GM21360 (cell line): ENCODE measurements around the gene ZFYVE21.

Experiments
- ATAC-seq: cut with Tn5 transposase; IDR thresholded peaks from one replicate; pipeline ENCODE4 v1.9.1; 2021; ENCODE audit warnings: mild to moderate bottlenecking, moderate library complexity; ENCODE audit not compliant: unreplicated experiment

The ZFYVE21 gene

GRCh38 chr14:103735815-103736545 lies 20.4 kb downstream of the ZFYVE21 start:
- ATAC-seq: no peak

GRCh38 chr14:103736546-103737431 lies 21.2 kb downstream of the ZFYVE21 start:
- no peak for ATAC-seq

DNA sequence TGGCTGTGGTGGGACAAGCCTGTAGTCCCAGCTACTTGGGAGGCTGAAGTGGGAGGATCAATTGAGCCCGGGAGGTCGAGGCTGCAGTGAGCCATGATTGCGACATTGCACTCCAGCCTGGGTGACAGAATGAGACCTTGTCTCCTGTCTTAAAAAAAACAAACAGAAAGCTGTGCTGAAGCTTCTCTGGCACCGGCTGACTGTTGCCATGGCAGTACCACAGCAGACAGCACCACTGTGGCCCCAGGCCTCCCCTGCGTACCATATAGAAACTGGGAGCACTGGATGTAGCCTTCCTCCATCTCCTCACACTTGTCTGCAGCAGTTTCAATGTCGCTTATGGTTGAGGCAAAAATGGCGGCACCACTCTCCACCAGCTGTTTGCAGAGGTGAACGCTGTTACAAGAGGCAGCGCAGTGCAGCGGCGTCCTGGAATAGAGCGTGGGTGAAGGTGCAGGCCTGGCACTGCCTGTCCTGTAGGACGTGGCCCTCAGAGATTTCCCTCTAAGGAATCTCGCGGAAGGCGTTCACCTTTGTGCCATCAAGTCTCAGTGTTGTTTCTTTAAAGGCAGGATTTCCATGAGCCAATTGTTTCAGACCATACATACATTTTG lies 21.9 kb downstream of the ZFYVE21 start:
- no peak for ATAC-seq

- no peak for ATAC-seq
These were observed 22.6 kb downstream of the ZFYVE21 start for GRCh38 chr14:103738166-103738565.

GRCh38 chr14:103738701-103739451 lies 23.3 kb downstream of the ZFYVE21 start:
- no peak for ATAC-seq

GRCh38 chr14:103739466-103739792 lies 23.8 kb downstream of the ZFYVE21 start:
- ATAC-seq: no peak

DNA sequence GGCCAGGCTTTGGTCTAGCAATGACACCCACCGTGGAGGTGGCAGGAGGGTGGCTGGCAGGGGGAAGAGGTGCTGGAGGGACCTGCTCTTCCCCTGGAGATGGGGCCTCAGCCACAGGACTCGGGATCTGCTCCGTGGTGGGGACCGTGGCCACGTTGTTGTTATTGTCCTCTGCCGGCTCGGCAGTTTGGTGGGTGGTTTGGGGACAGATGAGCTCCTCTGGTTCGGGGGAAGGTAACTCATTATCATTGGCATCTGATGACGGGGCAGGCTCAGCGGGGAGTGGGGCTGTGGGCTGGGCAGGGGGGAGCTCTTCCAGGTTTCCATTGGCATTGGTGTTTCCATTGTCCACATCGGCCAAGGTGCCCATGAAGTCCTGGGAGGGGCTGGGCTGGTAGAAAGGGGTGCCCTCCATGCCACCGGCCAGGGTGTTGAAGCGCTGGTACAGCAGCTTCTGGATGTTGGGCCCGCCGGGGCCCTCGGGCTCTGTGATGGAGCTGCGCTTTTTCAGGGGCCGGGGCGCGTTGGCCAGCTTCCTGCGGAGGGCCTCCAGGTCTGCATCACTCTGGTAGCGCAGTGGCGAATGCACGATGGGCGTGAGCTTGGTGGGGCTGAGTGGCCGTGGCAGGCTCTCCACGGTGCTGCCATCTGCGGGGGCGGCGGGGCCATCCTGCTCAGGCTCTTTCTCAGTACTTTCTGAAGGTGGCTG lies 24.3 kb downstream of the ZFYVE21 start:
- no peak for ATAC-seq

DNA sequence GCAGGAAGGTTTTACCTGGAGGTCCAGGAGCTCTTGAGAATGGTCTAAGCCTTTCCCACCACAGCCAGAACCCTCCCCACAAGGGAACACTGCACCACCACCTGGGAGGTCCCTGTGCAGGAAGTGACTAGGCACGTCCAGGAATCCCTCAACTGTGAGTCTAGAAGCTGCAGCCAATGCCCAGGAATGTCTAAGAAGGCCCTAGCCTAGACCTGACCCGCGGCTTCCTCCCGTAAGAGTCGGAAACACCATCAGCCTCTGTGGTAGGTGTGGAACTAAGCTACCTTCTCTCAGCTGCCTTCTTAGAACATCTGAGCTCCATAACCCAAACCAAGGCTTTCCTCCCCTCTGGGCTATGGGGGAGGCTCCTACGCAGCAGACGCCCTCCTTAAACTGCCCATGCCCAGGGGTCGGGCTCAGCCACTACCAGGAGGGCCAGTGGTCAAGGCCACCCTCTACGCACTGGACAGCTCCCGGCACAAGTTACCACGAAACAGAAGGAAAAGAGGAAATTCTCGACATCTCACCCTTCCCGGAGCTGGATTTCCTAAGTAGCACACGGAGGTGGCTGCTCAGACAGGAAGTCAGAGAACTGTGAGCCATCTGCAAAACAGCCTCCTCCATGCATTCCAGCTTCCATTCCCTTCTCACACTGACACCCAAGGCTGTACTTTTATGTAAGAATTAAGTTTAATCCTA lies 25.5 kb downstream of the ZFYVE21 start:
- ATAC-seq: no peak

DNA sequence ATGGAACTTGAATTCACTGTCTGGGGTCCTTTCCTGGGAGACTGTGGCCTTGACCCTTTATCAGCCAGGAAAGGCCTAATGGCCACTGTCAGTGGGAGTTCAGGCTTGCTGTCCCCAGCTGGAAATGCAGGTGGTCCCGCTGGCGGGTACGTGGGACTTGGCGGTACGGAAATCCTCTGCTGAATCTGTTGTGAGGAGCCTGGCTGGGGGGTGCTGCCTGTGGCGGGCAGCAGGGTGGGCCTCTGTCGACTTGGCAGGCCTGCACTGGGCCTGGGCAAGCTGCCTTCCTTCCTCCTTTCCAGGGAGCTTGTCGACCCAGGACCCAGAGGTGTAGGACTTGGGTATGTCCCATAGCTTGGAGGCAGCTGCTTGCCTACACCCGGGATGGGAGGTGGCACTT lies 26.3 kb downstream of the ZFYVE21 start:
- ATAC-seq: no peak

- no peak for ATAC-seq
These were observed 27.1 kb downstream of the ZFYVE21 start for GRCh38 chr14:103742499-103743255.

DNA sequence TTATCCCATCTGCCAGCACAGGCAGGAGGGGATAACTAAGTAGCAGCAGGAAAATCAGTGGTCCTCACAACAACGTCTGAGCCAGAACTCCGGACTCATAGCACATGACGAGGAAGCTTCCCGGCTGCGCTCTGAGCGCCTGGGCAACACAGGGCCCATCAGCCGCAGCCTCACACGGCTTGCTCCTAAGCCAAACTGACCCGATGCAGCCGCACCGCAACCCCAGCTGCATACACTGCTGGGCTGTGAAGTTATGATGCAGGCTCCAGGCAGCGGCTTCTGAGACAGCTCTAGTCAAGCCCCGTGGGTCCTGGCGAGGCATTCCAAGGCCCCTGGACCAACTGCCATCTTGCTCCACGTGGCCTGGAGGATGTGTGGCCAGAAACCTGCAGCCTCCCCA lies 28.1 kb downstream of the ZFYVE21 start:
- no peak for ATAC-seq

DNA sequence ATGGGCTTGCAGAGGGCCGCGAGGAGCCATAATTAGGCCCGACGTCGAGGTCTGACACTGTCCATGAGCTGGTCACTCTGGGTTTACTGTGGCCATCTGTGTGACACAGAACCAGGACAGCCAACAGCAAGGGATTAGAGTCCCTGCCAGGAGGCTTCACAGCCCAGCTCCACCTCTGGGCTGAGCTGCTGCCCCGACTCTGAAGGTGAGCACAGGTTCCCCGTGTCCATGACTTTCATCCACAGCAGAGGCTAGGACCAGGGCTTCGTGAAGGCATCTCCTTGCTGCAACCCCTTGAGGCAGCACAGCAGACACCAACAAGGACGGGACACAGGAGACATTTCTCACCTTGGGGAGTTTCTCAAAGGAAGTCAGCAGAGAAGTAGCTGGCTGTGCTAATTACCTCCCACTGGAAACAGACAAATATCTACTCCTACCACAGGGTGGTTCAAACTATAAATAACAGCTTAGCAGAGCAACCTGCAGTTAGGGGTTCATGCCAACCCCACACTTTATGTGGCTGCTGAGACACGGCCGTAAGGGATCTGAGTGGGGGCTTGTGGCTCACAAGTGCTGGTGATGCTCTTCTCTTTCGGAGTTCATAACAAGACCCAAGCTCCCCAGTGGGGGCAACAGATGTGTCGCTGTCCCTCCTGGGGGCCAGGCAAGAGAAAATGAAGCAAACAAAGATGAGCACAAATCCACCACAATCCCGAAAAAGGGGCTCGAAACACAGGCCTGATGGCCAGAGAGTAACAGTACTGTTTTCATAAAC lies 29.2 kb downstream of the ZFYVE21 start:
- no peak for ATAC-seq

DNA sequence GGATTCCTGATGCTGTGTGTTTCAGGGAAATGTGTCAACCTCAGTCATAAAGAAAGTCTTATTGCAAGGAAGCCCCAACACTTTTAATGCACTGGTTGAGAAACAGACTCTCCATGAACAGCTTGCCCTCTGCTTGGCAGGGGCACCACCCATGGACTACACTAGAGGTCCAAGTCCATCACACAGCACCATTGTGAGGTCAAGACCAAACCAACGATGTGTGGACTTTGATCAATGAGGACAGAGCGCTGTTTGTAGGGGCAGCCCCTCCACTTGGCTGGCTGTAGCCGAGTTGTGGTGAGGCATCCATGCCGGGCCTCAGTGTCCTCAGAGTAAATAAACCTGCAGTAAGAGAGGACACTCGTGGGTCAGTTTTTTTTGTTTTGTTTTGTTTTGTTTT lies 29.8 kb downstream of the ZFYVE21 start:
- ATAC-seq: no peak

- ATAC-seq: no peak
These were observed 31.1 kb downstream of the ZFYVE21 start for GRCh38 chr14:103746701-103747100.

- ATAC-seq: no peak
These were observed 32.9 kb downstream of the ZFYVE21 start for GRCh38 chr14:103748534-103748857.

DNA sequence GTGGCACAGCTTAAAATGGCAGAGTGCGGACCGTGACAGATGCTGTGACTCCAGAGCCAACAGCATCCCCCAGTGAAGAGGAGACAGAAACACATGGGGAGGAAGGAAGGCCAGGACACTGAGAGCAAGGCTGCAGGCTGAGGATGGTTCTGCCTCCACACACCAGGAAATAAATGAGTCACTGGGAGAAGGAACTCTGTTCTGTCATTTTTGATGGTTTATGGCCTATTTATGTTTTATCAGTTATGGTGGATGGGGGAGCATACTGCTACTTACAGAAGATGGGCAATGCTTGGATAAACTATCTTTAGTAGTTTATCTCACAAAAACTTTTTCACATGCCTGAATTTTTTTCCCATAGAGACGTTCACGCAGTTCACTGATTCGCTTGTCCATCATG lies 33.8 kb downstream of the ZFYVE21 start:
- ATAC-seq: no peak

DNA sequence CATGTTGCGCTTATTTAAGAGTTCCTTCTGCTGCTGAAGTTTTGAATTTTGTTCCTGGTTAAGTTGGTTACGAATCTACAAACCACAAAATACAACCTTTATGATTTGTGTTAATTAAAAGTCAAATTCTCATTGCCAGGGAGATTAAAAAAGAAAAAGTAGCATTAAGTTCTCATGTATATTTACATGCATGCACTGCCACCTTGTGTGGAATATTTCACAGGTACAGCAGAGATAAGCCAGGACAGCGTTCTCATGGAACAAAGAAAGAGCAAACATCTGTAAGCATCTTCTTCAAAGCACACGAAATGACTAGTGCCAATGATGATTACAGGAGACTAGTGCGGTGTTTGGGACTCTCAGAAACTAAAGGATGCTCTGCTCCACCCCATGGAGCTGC lies 34.2 kb downstream of the ZFYVE21 start:
- ATAC-seq: no peak

DNA sequence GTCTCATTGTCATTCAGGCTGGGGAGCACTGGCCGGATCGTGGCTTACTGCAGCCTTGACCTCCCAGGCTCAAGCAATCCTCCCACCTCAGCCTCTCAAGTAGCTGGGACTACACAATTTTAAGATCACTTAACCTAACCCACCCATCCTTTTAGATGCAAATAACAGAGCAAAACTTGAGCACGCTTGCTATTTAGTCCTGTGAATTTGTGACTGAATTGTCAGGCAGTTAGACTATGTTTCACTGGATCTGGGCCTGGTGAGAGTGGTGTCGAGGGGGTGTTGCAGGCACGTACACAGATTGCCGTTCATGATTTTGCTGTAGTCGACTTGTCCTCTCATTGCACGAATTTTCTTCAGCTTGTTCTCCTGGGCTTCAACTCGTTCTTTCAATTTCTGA lies 38.2 kb downstream of the ZFYVE21 start:
- ATAC-seq: no peak

- no peak for ATAC-seq
These were observed 39.5 kb downstream of the ZFYVE21 start for GRCh38 chr14:103755060-103755459.
